SU-DHL-6 (cell line): ENCODE results near the gene CYSLTR1.
A peak's percentile ranks its signal among the peaks of the same experiment; 100 is the strongest.

Source experiments
- H2AFZ ChIP-seq: fragments of 200-600 bp; sonication (generic); 2 replicates; pipeline ENCODE4 v1.6.1; 2014; ENCODE audit warnings: low read depth, mild to moderate bottlenecking, moderate library complexity, mixed read lengths, antibody characterized with exemption, low read length; ENCODE audit not compliant: severe bottlenecking
- H3F3A ChIP-seq: fragments of 200-600 bp; shearing (Covaris generic); 2 replicates; pipeline ENCODE4 v1.6.0; 2016; ENCODE audit warnings: antibody characterized with exemption, mild to moderate bottlenecking; ENCODE audit not compliant: insufficient read depth
- H3K27ac ChIP-seq: fragments of 200-600 bp; sonication (generic); 2 replicates; pipeline ENCODE4 v1.5.1; 2016; ENCODE audit warnings: low read depth, mild to moderate bottlenecking, low read length, moderate library complexity, mixed read lengths
- H3K27me3 ChIP-seq: fragments of 200-600 bp; sonication (generic), shearing (Covaris generic); 2 replicates; pipeline ENCODE4 v1.6.0; 2014; ENCODE audit warnings: mild to moderate bottlenecking, low read length
- H3K36me3 ChIP-seq: fragments of 200-600 bp; sonication (generic); 2 replicates; pipeline ENCODE4 v1.6.1; 2014; ENCODE audit warnings: mild to moderate bottlenecking, low read length, mixed read lengths
- H3K4me2 ChIP-seq: fragments of 300-600, 200-600 bp; shearing (Covaris generic), sonication (generic); 2 replicates; pipeline ENCODE4 v1.6.0; 2014; ENCODE audit warnings: low read length, low read depth, mild to moderate bottlenecking; ENCODE audit not compliant: poor library complexity, severe bottlenecking
- H3K4me3 ChIP-seq: fragments of 200-600 bp; sonication (generic); 2 replicates; pipeline ENCODE4 v1.5.1; 2014; ENCODE audit warnings: antibody characterized with exemption, low read length, mild to moderate bottlenecking, mixed read lengths; ENCODE audit not compliant: insufficient read depth, poor library complexity, severe bottlenecking
- H3K79me2 ChIP-seq: fragments of 200-600 bp; sonication (generic); 2 replicates; pipeline ENCODE4 v1.6.1; 2014; ENCODE audit warnings: mild to moderate bottlenecking, low read length, moderate library complexity; ENCODE audit not compliant: insufficient read depth
- H3K9ac ChIP-seq: fragments of 200-600 bp; sonication (generic); 2 replicates; pipeline ENCODE4 v1.7.0; 2014; ENCODE audit warnings: mild to moderate bottlenecking, low read length
- H3K9me2 ChIP-seq: fragments of 200-600 bp; sonication (generic); replicated peaks from 2 replicates; pipeline ENCODE4 v1.6.1; 2014; ENCODE audit warnings: low read length; ENCODE audit not compliant: insufficient read depth
- H3K9me3 ChIP-seq: fragments of 200-600 bp; sonication (generic); 2 replicates; pipeline ENCODE4 v1.6.1; 2014; ENCODE audit warnings: low read length, mixed read lengths; ENCODE audit not compliant: insufficient read depth
- H4K20me1 ChIP-seq: fragments of 200-600 bp; sonication (generic); 2 replicates; pipeline ENCODE4 v1.6.1; 2014; ENCODE audit warnings: low read depth, mild to moderate bottlenecking, antibody characterized with exemption, low read length, moderate library complexity, mixed read lengths
- CTCF ChIP-seq: fragments of 200-600 bp; sonication (generic); IDR thresholded peaks from one replicate; pipeline ENCODE4 v1.5.1; 2017; ENCODE audit warnings: antibody characterized with exemption, mild to moderate bottlenecking, low read length, moderate library complexity; ENCODE audit not compliant: insufficient read depth, poor library complexity, severe bottlenecking
- EZH2phosphoT487 ChIP-seq: fragments of 200-600 bp; sonication (generic), shearing (Covaris generic); conservative IDR thresholded peaks from 2 replicates; pipeline ENCODE4 v1.6.1; 2018; ENCODE audit warnings: mild to moderate bottlenecking, antibody characterized with exemption, low read length, moderate library complexity, mixed read lengths

CYSLTR1 gene, protein sequence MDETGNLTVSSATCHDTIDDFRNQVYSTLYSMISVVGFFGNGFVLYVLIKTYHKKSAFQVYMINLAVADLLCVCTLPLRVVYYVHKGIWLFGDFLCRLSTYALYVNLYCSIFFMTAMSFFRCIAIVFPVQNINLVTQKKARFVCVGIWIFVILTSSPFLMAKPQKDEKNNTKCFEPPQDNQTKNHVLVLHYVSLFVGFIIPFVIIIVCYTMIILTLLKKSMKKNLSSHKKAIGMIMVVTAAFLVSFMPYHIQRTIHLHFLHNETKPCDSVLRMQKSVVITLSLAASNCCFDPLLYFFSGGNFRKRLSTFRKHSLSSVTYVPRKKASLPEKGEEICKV

GRCh38 chrX:78327370-78328086 lies at the start of gene CYSLTR1:
CYSLTR1 (minus strand) TSS chrX:78327611; CDS start chrX:78273746, 53,865 bp downstream.
- no peak within 1 kb of the TSS for H3K27ac ChIP-seq
- no peak within 1 kb of the TSS for H3K9ac ChIP-seq
- H4K20me1 ChIP-seq = no peaks in the 10 kb centered on the region
- TF ChIP-seq CTCF (no peak), EZH2phosphoT487 (no peak)
- H3F3A ChIP-seq = no peaks in the 10 kb centered on the region
- no peak within 1 kb of the TSS for H2AFZ ChIP-seq
- H3K9me2 ChIP-seq = no peaks in the 10 kb centered on the region
- H3K4me3 ChIP-seq = no peak within 1 kb of the TSS
- no peaks in the 10 kb centered on the region for H3K36me3 ChIP-seq
- no peaks in the 10 kb centered on the region for H3K9me3 ChIP-seq
- no peaks in the 10 kb centered on the region for H3K79me2 ChIP-seq
- peak within 1 kb of the TSS; percentile 37 for H3K4me2 ChIP-seq
- H3K27me3 ChIP-seq = no peaks in the 10 kb centered on the region

DNA sequence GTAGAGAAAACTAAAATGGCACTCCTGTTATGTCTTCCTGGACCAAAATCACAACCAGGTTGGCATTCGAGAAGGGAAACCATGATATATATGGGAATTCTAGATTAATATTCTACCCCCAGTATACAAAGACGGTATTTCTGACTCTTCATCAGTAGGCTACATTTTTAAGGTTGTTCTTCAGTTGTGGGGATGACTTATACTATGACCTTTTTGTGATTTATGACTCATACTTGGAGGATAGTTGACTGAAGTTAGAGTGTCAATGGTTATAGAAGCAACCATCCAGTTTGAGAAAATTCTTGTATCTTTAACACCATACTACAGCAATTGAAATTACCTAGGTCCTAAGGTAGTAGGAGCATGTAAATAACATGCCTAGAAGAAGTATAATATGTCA lies 49.8 kb upstream of the CYSLTR1 start:
- Histone ChIP-seq H3K27ac (no peak overlapping the region), H2AFZ (no peak overlapping the region), H3K27me3 (no peaks in the 10 kb centered on the region), H3K4me2 (no peak overlapping the region), H3K9me2 (no peaks in the 10 kb centered on the region), H3K79me2 (no peaks in the 10 kb centered on the region), H3K9me3 (no peaks in the 10 kb centered on the region), H3K9ac (no peak overlapping the region), H4K20me1 (no peaks in the 10 kb centered on the region), H3F3A (no peaks in the 10 kb centered on the region), H3K36me3 (no peaks in the 10 kb centered on the region), H3K4me3 (no peak overlapping the region)
- TF ChIP-seq CTCF = no peak
- no peak for TF ChIP-seq EZH2phosphoT487

- H4K20me1 ChIP-seq = no peaks in the 10 kb centered on the region
- H3K9ac ChIP-seq = no peak overlapping the region
- no peaks in the 10 kb centered on the region for H3F3A ChIP-seq
- H3K9me2 ChIP-seq = no peaks in the 10 kb centered on the region
- no peak overlapping the region for H3K4me3 ChIP-seq
- no peak overlapping the region for H3K4me2 ChIP-seq
- H3K9me3 ChIP-seq = no peaks in the 10 kb centered on the region
- H3K36me3 ChIP-seq = no peaks in the 10 kb centered on the region
- no peak overlapping the region for H3K27ac ChIP-seq
- no peak overlapping the region for H2AFZ ChIP-seq
- no peaks in the 10 kb centered on the region for H3K79me2 ChIP-seq
- H3K27me3 ChIP-seq = no peaks in the 10 kb centered on the region
- TF ChIP-seq EZH2phosphoT487 (no peak), CTCF (no peak)
Observed at GRCh38 chrX:78375894-78376293, 48.5 kb upstream of the CYSLTR1 start.
